Panc1 (cell line): ENCODE measurements around the gene PARD3. TPM values are rescaled to one million over a fixed set of nuclear protein-coding genes. Genes with fewer than 3 reads are reported as not detected.

Experiments used
- ATAC-seq: fragments of 200-7000 bp; cut with Tn5 transposase; 2 replicates; pipeline ENCODE4 v1.9.1; 2020; ENCODE audit warnings: mild to moderate bottlenecking, moderate library complexity
- Bru-seq: library from RNA; stranded (reverse); fragments of 400-500 nt; gene quantifications from one replicate; lab custom pipeline; 2021; lab: Mats Ljungman, UMichigan
- BruChase-seq, 2 experiments: library from RNA; stranded (reverse); fragments of 400-500 nt; gene quantifications; one replicate each; lab custom pipeline; 2021; lab: Mats Ljungman, UMichigan
- BruUV-seq: library from RNA; stranded (reverse); fragments of 400-500 nt; replicated peaks from 2 replicates; lab custom pipeline; 2021; lab: Mats Ljungman, UMichigan
- CTCF ChIA-PET: fragments of 300-600 bp; sonication (Branson Sonifier 250); formaldehyde crosslinking; loops from one replicate; lab custom pipeline; 2022; ENCODE audit warnings: antibody characterized with exemption; lab: Charles Lee
- POLR2A ChIA-PET: fragments of 300-600 bp; sonication (Branson Sonifier 250); formaldehyde crosslinking; loops from one replicate; lab custom pipeline; 2022; ENCODE audit warnings: antibody characterized with exemption; lab: Charles Lee
- DNase-seq: peaks from one replicate; pipeline ENCODE4 v3.0.0-alpha.2; 2010; ENCODE audit warnings: low read depth, low spot score
- H3K27ac ChIP-seq: 2 replicates; pipeline ENCODE4 v1.5.1; 2011; ENCODE audit warnings: mild to moderate bottlenecking, low read length, inconsistent platforms
- H3K27me3 ChIP-seq: fragments of 200-500 bp; sonication (Bioruptor generic); 2 replicates; pipeline ENCODE4 v1.6.0; 2014; ENCODE audit warnings: low read length, inconsistent platforms; ENCODE audit not compliant: control insufficient read depth, insufficient read depth
- H3K36me3 ChIP-seq: fragments of 200-500 bp; sonication (Bioruptor generic); 2 replicates; pipeline ENCODE4 v1.5.1; 2014; ENCODE audit warnings: inconsistent platforms, mild to moderate bottlenecking, low read length, moderate library complexity; ENCODE audit not compliant: control insufficient read depth, insufficient read depth
- H3K4me1 ChIP-seq: 2 replicates; pipeline ENCODE4 v1.5.1; 2011; ENCODE audit warnings: inconsistent platforms, mild to moderate bottlenecking, low read length, moderate library complexity; ENCODE audit not compliant: control insufficient read depth, insufficient read depth
- H3K4me3 ChIP-seq, 2 experiments: 2 replicates each; pipeline ENCODE4 v1.5.1; 2011 to 2012; ENCODE audit warnings: low read depth in 2 of 2, low read length in 2 of 2, mild to moderate bottlenecking in 2 of 2, inconsistent platforms in 1 of 2, moderate library complexity in 1 of 2
- H3K9me3 ChIP-seq: fragments of 200-500 bp; sonication (Bioruptor generic); 2 replicates; pipeline ENCODE4 v1.5.1; 2014; ENCODE audit warnings: low read depth, mild to moderate bottlenecking, inconsistent platforms, low read length, moderate library complexity; ENCODE audit not compliant: control insufficient read depth, insufficient read depth
- CTCF ChIP-seq: fragments of 450-650 bp; IDR thresholded peaks from 2 replicates; pipeline ENCODE4 v1.5.1; 2017; ENCODE audit warnings: mild to moderate bottlenecking
- POLR2AphosphoS5 ChIP-seq: IDR thresholded peaks from 2 replicates; pipeline ENCODE4 v1.6.1; 2012; ENCODE audit warnings: mild to moderate bottlenecking, low read depth, low read length, moderate library complexity
- REST ChIP-seq, 2 experiments: IDR thresholded peaks; 2 replicates each; pipeline ENCODE4 v1.6.1; 2011 to 2012; ENCODE audit warnings: low read depth in 2 of 2, control low read depth in 1 of 2, low read length in 1 of 2, mild to moderate bottlenecking in 1 of 2, moderate library complexity in 1 of 2; ENCODE audit not compliant: insufficient read depth in 1 of 2
- SIN3A ChIP-seq: IDR thresholded peaks from 2 replicates; pipeline ENCODE4 v1.6.1; 2012; ENCODE audit warnings: low read depth, mild to moderate bottlenecking, low read length, moderate library complexity, borderline replicate concordance; ENCODE audit not compliant: insufficient read depth
- TCF7L2 ChIP-seq: IDR thresholded peaks from 2 replicates; pipeline ENCODE4 v1.6.1; 2011; ENCODE audit warnings: mild to moderate bottlenecking, low read depth, low read length, inconsistent platforms
- in situ Hi-C: cut with HindIII; loops from 2 replicates; pipeline ENCODE4 v1.10.0; 2016; ENCODE audit warnings: low sequenced_read_pairs, low pct_unique_long_range_greater_than_20kb
- intact Hi-C: fragments of 100-400 bp; cut with micrococcal nuclease; formaldehyde crosslinking; loops from one replicate; pipeline ENCODE4 v1.10.0; 2022; ENCODE audit not compliant: unreplicated experiment
- long read RNA-seq: library from polyadenylated mRNA; unstranded; transcript quantifications from one replicate; pipeline ENCODE4 v2.0.0, GENCODE V29; 2021; ENCODE audit not compliant: unreplicated experiment
- polyA plus RNA-seq: library from polyadenylated mRNA; unstranded; fragments of >200 nt; gene quantifications from one replicate; pipeline ENCODE4 v1.2.1, GENCODE V29; 2012; ENCODE audit warnings: missing spikeins; ENCODE audit not compliant: insufficient read length
- total RNA-seq: library from RNA; stranded (reverse); gene quantifications from one replicate; pipeline ENCODE4 v1.2.1, GENCODE V29; 2021; ENCODE audit not compliant: unreplicated experiment

Gene PARD3
- total RNA-seq = 29.8 TPM
- 17.4 TPM for polyA plus RNA-seq
- Bru-seq, nascent RNA = percentile 71 among the genes with signal in this experiment
- BruChase-seq, experiment 1, labeled RNA remaining after a 2-hour chase = percentile 59 among the genes with signal in this experiment
- percentile 60 among the genes with signal in this experiment for BruChase-seq, experiment 2, labeled RNA remaining after a 6-hour chase
- long read RNA-seq, partial matches to known transcripts = 37 of 76 reads
- long read RNA-seq, other reads (novel, unspliced or antisense) = 37 of 76 reads

- Histone ChIP-seq H3K4me3 (peak within 1 kb of the TSS; percentile 64 to 70), H3K4me1 (peaks cover 19% of the 10 kb centered on the region), H3K27ac (peak within 1 kb of the TSS; percentile 51; the same call in 1 of the 2 replicates), H3K36me3 (no peaks in the 10 kb centered on the region; the same call in 1 of the 2 replicates), H3K27me3 (no peaks in the 10 kb centered on the region), H3K9me3 (no peaks in the 10 kb centered on the region)
- ChIA-PET CTCF (no interaction called here), POLR2A (interaction anchor here (0.6 kb wide), 1 partner anchor 147 kb away, joined by 6 read pairs; no protein-coding TSS in a partner anchor)
- in situ Hi-C loops = no loop called here
- no peak for DNase-seq
- BruUV-seq = no TSS peak
- peak; percentile 89 for ATAC-seq
- TF ChIP-seq REST (IDR thresholded peaks at IDR 0.05; ENCODE audit: insufficient read depth in 1 of 2, low read depth in 2 of 2, low read length in 1 of 2) (no peak), TCF7L2 (0 out of 2 replicates have a peak, but pooled peaks have one; percentile 0)
- intact Hi-C loops = loop anchor here (10.0 kb wide), 1 partner anchor 151 kb away; no protein-coding TSS in a partner anchor
Observed at GRCh38 chr10:34815185-34816084, at the start of gene PARD3. TSS of gene PARD3 (minus strand) at chr10:34815296. CDS start at chr10:34814995, 301 bp downstream.

GRCh38 chr10:34864149-34865067 lies 49.3 kb upstream of the PARD3 start:
- in situ Hi-C loops (no loop called here), intact Hi-C loops (no loop called here)
- BruUV-seq = no TSS peak
- no peaks in the 10 kb centered on the region for H3K27me3 ChIP-seq
- DNase-seq (no peak), ATAC-seq (no peak)
- H3K4me3 ChIP-seq = no peak overlapping the region
- TF ChIP-seq CTCF (no peak), TCF7L2 (no peak), SIN3A (no peak), POLR2AphosphoS5 (no peak), REST (IDR thresholded peaks at IDR 0.05; ENCODE audit: insufficient read depth in 1 of 2, low read depth in 2 of 2, low read length in 1 of 2) (no peak)
- no peaks in the 10 kb centered on the region for H3K36me3 ChIP-seq
- H3K4me1 ChIP-seq = no peaks in the 10 kb centered on the region
- H3K27ac ChIP-seq = no peak overlapping the region
- no peaks in the 10 kb centered on the region for H3K9me3 ChIP-seq
- POLR2A ChIA-PET = no interaction called here
- CTCF ChIA-PET = interaction anchor here (0.5 kb wide), 1 partner anchor 627 kb away, joined by 6 read pairs; no protein-coding TSS in a partner anchor
